CD4-positive, alpha-beta T cell (primary cell): ENCODE results near the gene ZNF493. TPM values are rescaled to one million over a fixed set of nuclear protein-coding genes. Genes with fewer than 3 reads are reported as not detected.

Experiments
- ATAC-seq: fragments of 200-7000 bp; cut with Tn5 transposase; one replicate; pipeline ENCODE4 v1.10.0; 2022; ENCODE audit warnings: mild to moderate bottlenecking; ENCODE audit not compliant: poor library complexity
- CTCF ChIA-PET: fragments of 350-600 bp; sonication (Branson Sonifier 250); formaldehyde crosslinking; loops from one replicate; lab custom pipeline; 2021; ENCODE audit warnings: antibody characterized with exemption, inconsistent platforms; lab: Charles Lee
- POLR2A ChIA-PET: fragments of 350-600 bp; sonication (Branson Sonifier 250); formaldehyde crosslinking; loops from one replicate; lab custom pipeline; 2021; ENCODE audit warnings: antibody characterized with exemption, inconsistent platforms; lab: Charles Lee
- DNase-seq, 14 experiments: peaks; one replicate each; pipeline ENCODE4 v3.0.0-alpha.2; 2013 to 2020; ENCODE audit warnings: mixed read lengths in 2 of 14
- H3K27ac ChIP-seq, 2 donors: one replicate each; pipeline versions ENCODE4 v1.5.1 to v1.7.0; 2013; ENCODE audit warnings: low read length in 2 of 2, low read depth in 1 of 2, mild to moderate bottlenecking in 1 of 2
- H3K27me3 ChIP-seq, 2 experiments: 1 replicate in 1 of 2; 2 replicates in 1 of 2; pipeline versions ENCODE4 v1.6.1 to v1.7.0; 2013; ENCODE audit warnings: low read length in 2 of 2, control low read depth in 1 of 2, mild to moderate bottlenecking in 1 of 2, moderate library complexity in 1 of 2; ENCODE audit not compliant: insufficient read depth in 2 of 2, control insufficient read depth in 1 of 2
- H3K36me3 ChIP-seq: one replicate; pipeline ENCODE4 v1.6.1; 2013; ENCODE audit warnings: low read length, control low read depth; ENCODE audit not compliant: insufficient read depth
- H3K4me1 ChIP-seq: one replicate; pipeline ENCODE4 v1.6.1; 2013; ENCODE audit warnings: low read length, control low read depth; ENCODE audit not compliant: insufficient read depth
- H3K4me3 ChIP-seq: one replicate; pipeline ENCODE4 v1.5.1; 2013; ENCODE audit warnings: mild to moderate bottlenecking, low read length, moderate library complexity
- H3K9me3 ChIP-seq, 2 experiments: 1 replicate in 1 of 2; 2 replicates in 1 of 2; pipeline versions ENCODE4 v1.6.1 to v1.7.0; 2013; ENCODE audit warnings: low read length in 2 of 2, mild to moderate bottlenecking in 2 of 2, control low read depth in 1 of 2, moderate library complexity in 1 of 2; ENCODE audit not compliant: control insufficient read depth in 1 of 2, insufficient read depth in 1 of 2
- H3K27ac Mint-ChIP-seq: one replicate; pipeline ENCODE4 v1.8.0; 2020; ENCODE audit warnings: mixed read lengths
- H3K27me3 Mint-ChIP-seq: one replicate; pipeline ENCODE4 v1.8.0; 2021; ENCODE audit warnings: mixed read lengths
- H3K36me3 Mint-ChIP-seq: one replicate; pipeline ENCODE4 v1.8.0; 2021; ENCODE audit warnings: low read depth, mixed read lengths
- H3K4me1 Mint-ChIP-seq: one replicate; pipeline ENCODE4 v1.8.0; 2021; ENCODE audit warnings: low read depth, mixed read lengths
- H3K4me3 Mint-ChIP-seq: one replicate; pipeline ENCODE4 v1.8.0; 2020; ENCODE audit warnings: mild to moderate bottlenecking, mixed read lengths
- H3K9me3 Mint-ChIP-seq: one replicate; pipeline ENCODE4 v1.8.0; 2020; ENCODE audit warnings: mixed read lengths
- intact Hi-C, 2 experiments: fragments of 100-400 bp; cut with DNase I in 1 of 2; cut with micrococcal nuclease in 1 of 2; formaldehyde crosslinking; loops; one replicate each; pipeline versions ENCODE4 v1.15.1 to v1.9.0; 2023 to 2025; cut with DNase I, micrococcal nuclease
- total RNA-seq, 174 experiments: library from RNA in 2 of 174; stranded (reverse) in 2 of 174; gene quantifications; one replicate each; pipeline ENCODE4 v1.2.3 and lab custom pipeline; 2021 to 2026
- TF ChIP-seq, protein P1 (sequence below): fragments of 200-600 bp; IDR thresholded peaks from one replicate; pipeline ENCODE4 v1.8.0; 2022; ENCODE audit warnings: antibody characterized with exemption, mild to moderate bottlenecking

ZNF493 gene
- total RNA-seq, 2 experiments from 2014 or later, result 39.5 to 41.2 TPM

- no peaks in the 10 kb centered on the region for H3K4me1 Mint-ChIP-seq
- ChIA-PET POLR2A (no interaction called here), CTCF (no interaction called here)
- ATAC-seq (no peak), DNase-seq (no peak)
- TF ChIP-seq, protein P1, sequence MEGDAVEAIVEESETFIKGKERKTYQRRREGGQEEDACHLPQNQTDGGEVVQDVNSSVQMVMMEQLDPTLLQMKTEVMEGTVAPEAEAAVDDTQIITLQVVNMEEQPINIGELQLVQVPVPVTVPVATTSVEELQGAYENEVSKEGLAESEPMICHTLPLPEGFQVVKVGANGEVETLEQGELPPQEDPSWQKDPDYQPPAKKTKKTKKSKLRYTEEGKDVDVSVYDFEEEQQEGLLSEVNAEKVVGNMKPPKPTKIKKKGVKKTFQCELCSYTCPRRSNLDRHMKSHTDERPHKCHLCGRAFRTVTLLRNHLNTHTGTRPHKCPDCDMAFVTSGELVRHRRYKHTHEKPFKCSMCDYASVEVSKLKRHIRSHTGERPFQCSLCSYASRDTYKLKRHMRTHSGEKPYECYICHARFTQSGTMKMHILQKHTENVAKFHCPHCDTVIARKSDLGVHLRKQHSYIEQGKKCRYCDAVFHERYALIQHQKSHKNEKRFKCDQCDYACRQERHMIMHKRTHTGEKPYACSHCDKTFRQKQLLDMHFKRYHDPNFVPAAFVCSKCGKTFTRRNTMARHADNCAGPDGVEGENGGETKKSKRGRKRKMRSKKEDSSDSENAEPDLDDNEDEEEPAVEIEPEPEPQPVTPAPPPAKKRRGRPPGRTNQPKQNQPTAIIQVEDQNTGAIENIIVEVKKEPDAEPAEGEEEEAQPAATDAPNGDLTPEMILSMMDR, result no peak
- H3K4me1 ChIP-seq, result no peaks in the 10 kb centered on the region
- H3K27me3 ChIP-seq, result peaks cover 0 to 5% of the 10 kb centered on the region in 2 experiments
- H3K9me3 ChIP-seq, result peaks cover 11 to 75% of the 10 kb centered on the region in 2 experiments
- H3K9me3 Mint-ChIP-seq, result peaks cover 3% of the 10 kb centered on the region
- H3K36me3 Mint-ChIP-seq, result peaks cover 31% of the 10 kb centered on the region
- no peak overlapping the region for H3K4me3 Mint-ChIP-seq
- H3K36me3 ChIP-seq, result no peaks in the 10 kb centered on the region
- intact Hi-C loops, result no loop called here
- H3K27me3 Mint-ChIP-seq, result peaks cover 5% of the 10 kb centered on the region
- H3K27ac Mint-ChIP-seq, result no peak overlapping the region
- H3K27ac ChIP-seq, result no peak overlapping the region
- no peak overlapping the region for H3K4me3 ChIP-seq
Observed at GRCh38 chr19:21462540-21462939, 65.6 kb downstream of the ZNF493 start.

GRCh38 chr19:21463449-21464105 is 66.6 kb downstream of the ZNF493 start:
- Histone ChIP-seq H3K4me1 (no peaks in the 10 kb centered on the region), H3K4me3 (peak overlapping the region; percentile 56), H3K27ac (no peak overlapping the region), H3K27me3 (peaks cover 0 to 5% of the 10 kb centered on the region in 2 experiments), H3K9me3 (peaks cover 4 to 69% of the 10 kb centered on the region in 2 experiments), H3K36me3 (no peaks in the 10 kb centered on the region)
- Mint-ChIP-seq H3K9me3 (peaks cover 3% of the 10 kb centered on the region), H3K27me3 (peaks cover 5% of the 10 kb centered on the region), H3K4me3 (peak overlapping the region; percentile 85), H3K27ac (no peak overlapping the region), H3K36me3 (peaks cover 26% of the 10 kb centered on the region), H3K4me1 (no peaks in the 10 kb centered on the region)
- ATAC-seq (peak; percentile 90), DNase-seq (peak in 5 of 14 experiments; percentile 7 to 54 (median 47))
- TF ChIP-seq, protein P1, result no peak
- CTCF ChIA-PET, result interaction anchor here (0.6 kb wide), 1 partner anchor 1082 kb away, joined by 3 read pairs; no protein-coding TSS in a partner anchor
- intact Hi-C loops, result no loop called here
- POLR2A ChIA-PET, result interaction anchor here (0.6 to 1.3 kb wide), 2 partner anchors 42 to 782 kb away, joined by 3 to 6 read pairs; partner anchors contain the start of gene ZNF429

GRCh38 chr19:21466627-21467026 is 69.7 kb downstream of the ZNF493 start:
- Histone ChIP-seq H3K27me3 (peaks cover 0 to 5% of the 10 kb centered on the region in 2 experiments), H3K36me3 (no peaks in the 10 kb centered on the region), H3K9me3 (peaks cover 4 to 41% of the 10 kb centered on the region in 2 experiments), H3K27ac (no peak overlapping the region), H3K4me3 (no peak overlapping the region), H3K4me1 (no peaks in the 10 kb centered on the region)
- Mint-ChIP-seq H3K36me3 (peaks cover 19% of the 10 kb centered on the region), H3K27ac (no peak overlapping the region), H3K9me3 (no peaks in the 10 kb centered on the region), H3K4me1 (no peaks in the 10 kb centered on the region), H3K27me3 (peaks cover 5% of the 10 kb centered on the region), H3K4me3 (no peak overlapping the region)
- TF ChIP-seq, protein P1, result no peak
- ChIA-PET CTCF (no interaction called here), POLR2A (no interaction called here)
- DNase-seq (no peak), ATAC-seq (no peak)
- intact Hi-C loops, result no loop called here
